Progenitor cell of endocrine pancreas (in vitro differentiated cells): ENCODE data around the gene NRXN3. TPM values are rescaled to one million over a fixed set of nuclear protein-coding genes. Genes with fewer than 3 reads are reported as not detected.

Source experiments
- DNase-seq: peaks from one replicate; pipeline ENCODE4 v3.0.0; 2021; ENCODE audit warnings: low spot score; ENCODE audit not compliant: unreplicated experiment
- H3K27ac Mint-ChIP-seq: 2 replicates; pipeline ENCODE4 v1.8.0; 2021; ENCODE audit warnings: mild to moderate bottlenecking, moderate library complexity, mixed read lengths
- H3K27me3 Mint-ChIP-seq: 2 replicates; pipeline ENCODE4 v1.8.0; 2021; ENCODE audit warnings: mixed read lengths
- H3K36me3 Mint-ChIP-seq: 2 replicates; pipeline ENCODE4 v1.8.0; 2022; ENCODE audit warnings: mixed read lengths; ENCODE audit not compliant: insufficient read depth
- H3K4me1 Mint-ChIP-seq: 2 replicates; pipeline ENCODE4 v1.8.0; 2021; ENCODE audit warnings: low read depth, mixed read lengths
- H3K4me3 Mint-ChIP-seq: 2 replicates; pipeline ENCODE4 v1.8.0; 2021; ENCODE audit warnings: low read depth, mild to moderate bottlenecking, moderate library complexity, mixed read lengths
- H3K9me3 Mint-ChIP-seq: 2 replicates; pipeline ENCODE4 v1.8.0; 2021; ENCODE audit warnings: low read depth, mixed read lengths
- CTCF ChIP-seq: fragments of 200-600 bp; sonication (generic); IDR thresholded peaks from one replicate; pipeline ENCODE4 v1.5.0; 2021; ENCODE audit warnings: antibody characterized with exemption, mild to moderate bottlenecking; ENCODE audit not compliant: unreplicated experiment
- total RNA-seq: library from RNA; stranded (reverse); gene quantifications from 2 replicates; pipeline ENCODE4 v1.2.1, GENCODE V29; 2021

The NRXN3 gene
- total RNA-seq, 1 donor from 2014 or later, result 22.1 TPM

- no peak for TF ChIP-seq CTCF
- DNase-seq, result no peak
- Mint-ChIP-seq H3K4me1 (peaks cover 31% of the 10 kb centered on the region), H3K27me3 (peaks cover 4% of the 10 kb centered on the region), H3K9me3 (peaks cover 18% of the 10 kb centered on the region), H3K4me3 (no peak overlapping the region), H3K36me3 (peaks cover 15% of the 10 kb centered on the region), H3K27ac (peak overlapping the region; percentile 90)
These were observed 1612.9 kb downstream of the NRXN3 start for GRCh38 chr14:79783041-79783440.

- Mint-ChIP-seq H3K27me3 (no peaks in the 10 kb centered on the region), H3K9me3 (peaks cover 28% of the 10 kb centered on the region), H3K27ac (no peak overlapping the region), H3K36me3 (peaks cover 17% of the 10 kb centered on the region), H3K4me3 (no peak overlapping the region), H3K4me1 (peaks cover 25% of the 10 kb centered on the region)
- TF ChIP-seq CTCF, result no peak
- no peak for DNase-seq
These were observed 1616.3 kb downstream of the NRXN3 start for GRCh38 chr14:79786522-79786921.

DNA sequence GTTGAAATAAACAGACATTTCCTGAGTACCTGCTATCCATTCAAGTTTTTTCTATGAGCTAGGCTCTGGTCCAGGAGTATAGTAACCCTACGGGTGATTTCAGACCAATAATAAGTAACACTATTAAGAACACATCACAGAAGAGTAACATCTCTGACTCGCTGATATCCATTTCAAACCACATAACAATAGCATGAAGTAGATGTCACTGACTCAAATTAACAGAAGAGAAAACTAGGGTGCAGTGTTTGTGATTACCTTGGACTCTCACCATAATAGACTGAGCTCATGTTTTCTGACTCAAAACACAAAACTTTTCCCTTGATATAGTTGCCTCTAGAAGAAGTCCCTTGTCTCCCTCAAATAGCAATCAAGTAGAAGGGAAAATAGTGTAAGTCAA, 1618.2 kb downstream of the NRXN3 start:
- Mint-ChIP-seq H3K4me3 (no peak overlapping the region), H3K27ac (no peak overlapping the region), H3K27me3 (no peaks in the 10 kb centered on the region), H3K36me3 (peaks cover 17% of the 10 kb centered on the region), H3K9me3 (peaks cover 28% of the 10 kb centered on the region), H3K4me1 (peaks cover 12% of the 10 kb centered on the region)
- no peak for TF ChIP-seq CTCF
- DNase-seq, result no peak

- H3K36me3 Mint-ChIP-seq, result peaks cover 11% of the 10 kb centered on the region
- peaks cover 7% of the 10 kb centered on the region for H3K4me1 Mint-ChIP-seq
- no peaks in the 10 kb centered on the region for H3K27me3 Mint-ChIP-seq
- no peak for DNase-seq
- peaks cover 20% of the 10 kb centered on the region for H3K9me3 Mint-ChIP-seq
- H3K27ac Mint-ChIP-seq, result no peak overlapping the region
- TF ChIP-seq CTCF, result no peak
- no peak overlapping the region for H3K4me3 Mint-ChIP-seq
These were observed 1621.0 kb downstream of the NRXN3 start for GRCh38 chr14:79791055-79791732.

- Mint-ChIP-seq H3K27me3 (no peaks in the 10 kb centered on the region), H3K9me3 (no peaks in the 10 kb centered on the region), H3K27ac (no peak overlapping the region), H3K36me3 (no peaks in the 10 kb centered on the region), H3K4me1 (peaks cover 38% of the 10 kb centered on the region), H3K4me3 (peak overlapping the region; percentile 1)
- no peak for TF ChIP-seq CTCF
- no peak for DNase-seq
These were observed 1631.9 kb downstream of the NRXN3 start for GRCh38 chr14:79802093-79802492.
